Mesenchymal stem cell (in vitro differentiated cells and primary cell): ENCODE data around the gene ITGA2B. TPM values are rescaled to one million over a fixed set of nuclear protein-coding genes. Genes with fewer than 3 reads are reported as not detected.

Source experiments
- small RNA-seq: library from polyadenylated mRNA; stranded (forward); fragments of <200 nt; extraction: miRNeasy Mini kit (QIAGEN cat#:217004); gene quantifications from one replicate; pipeline ENCODE3, GENCODE V24; 2013; ENCODE audit warnings: low read depth

ITGA2B gene

Small RNAs within 50 kb of the gene (small RNA-seq; reads per million reads assigned to genes)
- gene RN7SL258P: not detected
